GM19397 (cell line): ENCODE results near the gene SLC6A6.
"Not testable (repeated sequence)": the region's sequence is repeated elsewhere in the genome, so short reads cannot be mapped to it uniquely, and the experiment has no call there.

Experiments
- ATAC-seq: cut with Tn5 transposase; IDR thresholded peaks from one replicate; pipeline ENCODE4 v1.9.1; 2021; ENCODE audit warnings: mild to moderate bottlenecking, moderate library complexity; ENCODE audit not compliant: unreplicated experiment

Gene SLC6A6

DNA sequence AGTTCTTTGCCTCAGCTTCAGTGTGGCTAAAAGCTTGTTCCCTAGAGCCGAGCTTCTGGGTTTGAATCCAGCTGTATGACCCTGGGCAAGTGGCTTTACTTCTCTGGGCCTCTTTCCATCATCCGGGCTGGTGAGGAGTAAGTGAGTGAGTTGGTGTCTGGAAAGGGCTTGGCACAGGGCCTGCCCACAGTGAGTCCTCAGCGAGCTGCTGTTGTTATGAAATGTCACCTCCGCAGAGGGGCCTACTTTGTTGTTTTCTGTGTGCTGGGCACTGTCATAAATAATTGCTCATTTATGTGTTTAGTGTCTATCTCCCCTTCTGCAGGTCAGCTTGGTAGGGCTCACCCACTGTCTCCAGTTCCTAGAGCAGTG, 31.7 kb downstream of the SLC6A6 start:
- no peak for ATAC-seq

DNA sequence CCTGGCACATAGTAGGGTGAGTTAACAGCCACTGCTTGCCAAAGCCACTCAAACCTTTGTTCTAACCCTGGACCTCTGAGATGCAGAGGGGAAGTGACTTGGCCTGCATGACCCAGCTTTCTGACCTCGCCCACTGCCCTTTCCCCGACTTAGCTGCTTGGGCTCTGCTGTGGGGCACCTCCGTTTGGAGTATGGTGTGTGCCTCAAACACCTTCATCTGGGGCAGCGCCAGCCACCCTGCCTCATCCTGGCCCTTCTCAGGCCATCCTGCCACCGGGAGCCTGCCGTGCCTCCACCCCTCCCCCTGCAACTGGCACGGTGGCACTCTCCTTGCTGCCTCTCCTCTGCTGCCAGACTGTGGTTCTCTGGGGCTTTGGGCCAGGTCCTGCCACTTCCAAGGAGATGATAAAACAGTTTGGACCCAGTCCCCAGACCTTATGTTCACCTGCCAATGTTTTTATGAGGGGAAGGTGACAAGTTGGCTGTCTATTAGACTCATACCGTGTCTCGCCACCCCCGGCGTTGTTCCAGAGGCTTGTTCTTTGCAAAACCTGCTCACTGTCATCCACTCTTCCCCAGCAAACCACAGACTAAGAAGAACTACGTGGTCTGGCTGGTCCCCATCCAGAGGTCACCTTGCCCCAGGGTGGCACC, 32.2 kb downstream of the SLC6A6 start:
- ATAC-seq, result no peak

DNA sequence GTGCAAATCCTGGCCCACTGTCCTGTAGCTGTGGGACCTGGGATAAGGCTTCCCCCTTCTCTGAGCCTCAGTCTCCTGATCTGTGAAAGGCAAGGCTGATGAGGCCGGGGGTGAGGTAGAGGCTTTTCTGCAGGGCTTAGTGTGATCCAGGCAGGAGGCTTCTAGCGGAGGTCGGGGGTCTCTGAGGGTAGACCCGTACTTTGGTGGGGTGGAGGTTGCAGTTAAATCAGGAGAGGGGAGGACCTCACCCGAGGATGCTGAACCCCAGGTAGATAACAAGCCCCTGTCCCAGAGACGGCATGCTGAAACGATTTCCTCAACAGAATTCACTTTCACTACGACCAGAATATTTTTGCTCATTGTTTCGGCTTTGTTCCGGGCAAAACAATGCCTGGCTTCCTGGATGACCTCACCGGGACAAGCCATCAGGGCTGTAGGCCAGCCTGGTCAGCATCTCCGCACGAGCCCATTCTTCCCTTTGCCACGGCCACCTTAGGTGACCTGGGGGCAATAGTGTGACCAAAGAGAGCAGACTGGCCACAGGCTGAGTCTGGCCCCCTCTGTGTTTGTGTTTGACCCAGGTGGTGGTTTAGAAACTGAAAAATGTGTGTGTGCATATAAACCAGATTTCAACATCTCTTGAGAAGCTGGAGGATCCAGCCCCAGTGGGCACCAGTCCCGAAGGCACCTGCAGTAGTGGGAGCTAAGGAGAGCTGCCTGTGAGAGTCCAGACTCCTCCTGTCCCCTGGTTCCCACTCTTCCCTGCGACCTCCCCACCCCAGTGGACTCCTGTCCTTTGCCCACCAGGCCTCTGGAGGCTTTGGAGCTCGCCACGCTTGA, 33.0 kb downstream of the SLC6A6 start:
- no peak for ATAC-seq

DNA sequence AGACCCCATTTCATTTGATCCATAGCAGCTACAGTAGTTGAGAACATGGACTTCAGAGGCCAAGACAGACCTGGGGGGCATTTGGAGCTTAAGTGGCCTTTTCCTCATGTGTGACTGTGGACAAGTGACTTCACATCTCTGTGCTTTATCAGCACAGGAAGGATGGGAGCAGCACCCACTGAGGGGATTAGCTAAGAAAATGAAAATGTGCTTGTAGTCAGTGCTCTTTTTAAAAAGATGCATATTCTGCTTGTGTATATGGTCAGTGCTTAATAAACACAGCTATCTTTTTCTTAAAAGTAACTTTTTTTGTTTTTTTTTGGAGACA, 34.5 kb downstream of the SLC6A6 start:
- ATAC-seq, result no peak

DNA sequence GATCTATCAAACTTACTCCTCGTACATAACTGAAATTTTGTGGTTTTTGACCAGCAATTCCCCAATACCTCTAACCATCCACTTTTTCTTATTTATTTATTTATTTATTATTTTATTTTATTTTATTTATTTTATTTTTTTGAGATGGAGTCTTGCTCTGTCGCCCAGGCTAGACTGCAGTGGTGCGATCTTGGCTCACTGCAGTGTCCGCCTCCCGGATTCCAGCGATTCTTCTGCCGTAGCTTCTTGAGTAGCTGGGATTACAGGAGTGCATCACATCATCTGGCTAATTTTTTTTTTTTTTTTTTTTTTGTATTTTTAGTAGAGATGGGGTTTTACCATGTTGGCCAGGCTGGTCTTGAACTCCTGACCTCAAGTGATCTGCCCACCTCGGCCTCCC, 35.3 kb downstream of the SLC6A6 start:
- not testable (repeated sequence) for ATAC-seq

DNA sequence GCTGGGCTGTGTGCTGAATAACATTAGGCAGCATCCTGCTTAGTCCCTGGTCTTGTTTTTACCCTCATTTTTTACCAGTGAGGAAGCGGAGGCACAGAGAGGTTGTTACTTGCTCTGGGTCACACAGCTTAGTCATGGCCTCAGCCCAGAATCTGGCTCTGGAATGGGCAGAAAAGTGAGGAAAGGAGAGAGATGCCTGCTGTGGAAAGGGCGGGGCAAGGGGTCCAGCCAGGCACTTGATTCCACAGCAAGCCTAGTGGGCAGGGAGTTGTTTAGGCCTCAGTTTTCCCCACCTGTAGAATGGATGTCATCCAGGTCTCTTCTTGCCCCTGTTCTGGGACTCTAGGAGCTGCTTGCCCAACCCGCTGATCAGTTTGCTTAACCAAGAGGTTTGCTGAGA, 35.9 kb downstream of the SLC6A6 start:
- no peak for ATAC-seq

DNA sequence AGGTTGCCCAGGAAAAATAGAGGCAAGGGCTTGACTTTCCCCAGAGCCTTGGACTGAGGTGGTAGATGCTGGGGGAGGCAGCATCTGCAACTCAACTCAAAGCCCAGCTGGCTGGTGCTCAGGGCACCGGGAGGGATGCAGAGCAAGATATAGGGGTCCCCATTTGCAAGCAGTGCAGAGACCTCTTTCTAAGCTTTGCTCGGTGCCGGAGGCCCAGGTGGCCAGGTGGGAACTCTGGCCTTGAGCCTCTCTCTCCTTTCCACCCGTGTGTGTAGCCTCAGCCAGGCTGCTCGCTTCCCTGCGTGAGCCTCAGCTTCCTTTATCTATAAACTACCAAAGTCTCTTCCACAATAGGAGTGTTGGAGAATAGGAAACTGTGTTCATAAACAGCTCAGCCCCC, 36.5 kb downstream of the SLC6A6 start:
- ATAC-seq, result no peak

DNA sequence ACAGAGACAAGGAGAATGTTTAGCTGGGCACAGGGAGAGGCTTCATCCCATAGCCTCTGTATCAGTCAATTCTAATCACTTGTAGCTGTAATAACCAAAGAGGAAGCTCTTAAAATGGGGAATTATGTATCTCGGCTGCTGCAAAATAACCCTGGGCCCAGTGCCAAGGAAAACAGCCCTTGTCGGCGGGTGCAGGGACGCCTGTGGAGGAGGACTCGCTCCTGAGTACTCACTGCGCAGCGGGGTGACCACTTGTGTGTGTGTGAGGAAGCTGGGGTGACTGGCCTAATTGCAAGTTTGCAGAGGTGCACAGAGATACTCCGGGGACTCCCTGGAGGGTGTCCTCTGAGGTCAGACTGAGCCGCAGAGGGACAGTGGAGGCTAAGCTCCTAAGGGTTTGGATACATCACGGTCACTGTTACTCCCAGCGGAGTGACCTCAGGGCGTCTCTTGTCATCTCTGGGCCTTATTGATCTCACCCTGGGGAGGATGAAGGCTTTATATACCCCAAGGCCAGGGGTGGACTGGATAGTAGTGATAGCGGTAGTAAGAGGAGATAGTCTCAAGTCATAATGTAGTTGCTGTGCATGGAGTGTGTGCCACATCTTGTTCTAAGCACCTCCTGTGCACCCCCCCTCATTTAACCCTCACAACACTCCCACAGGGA, 37.2 kb downstream of the SLC6A6 start:
- no peak for ATAC-seq

DNA sequence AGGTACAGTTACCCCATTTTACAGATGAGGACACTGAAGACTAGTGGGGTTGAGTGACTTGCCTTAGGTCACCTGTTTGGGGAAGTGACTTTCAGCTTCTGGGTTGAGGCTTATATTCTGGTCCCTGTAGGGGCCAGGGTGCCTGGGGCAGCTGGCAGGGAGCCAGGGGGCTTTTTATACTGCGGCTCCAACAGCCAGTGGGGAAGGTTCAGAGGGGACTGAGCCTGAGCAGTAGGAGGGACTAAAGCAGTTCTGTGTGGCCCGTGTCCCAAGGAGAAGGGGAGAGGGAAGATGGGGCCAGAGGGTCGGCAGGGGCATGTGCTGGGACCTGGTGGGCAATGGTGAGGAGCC, 37.7 kb downstream of the SLC6A6 start:
- no peak for ATAC-seq

DNA sequence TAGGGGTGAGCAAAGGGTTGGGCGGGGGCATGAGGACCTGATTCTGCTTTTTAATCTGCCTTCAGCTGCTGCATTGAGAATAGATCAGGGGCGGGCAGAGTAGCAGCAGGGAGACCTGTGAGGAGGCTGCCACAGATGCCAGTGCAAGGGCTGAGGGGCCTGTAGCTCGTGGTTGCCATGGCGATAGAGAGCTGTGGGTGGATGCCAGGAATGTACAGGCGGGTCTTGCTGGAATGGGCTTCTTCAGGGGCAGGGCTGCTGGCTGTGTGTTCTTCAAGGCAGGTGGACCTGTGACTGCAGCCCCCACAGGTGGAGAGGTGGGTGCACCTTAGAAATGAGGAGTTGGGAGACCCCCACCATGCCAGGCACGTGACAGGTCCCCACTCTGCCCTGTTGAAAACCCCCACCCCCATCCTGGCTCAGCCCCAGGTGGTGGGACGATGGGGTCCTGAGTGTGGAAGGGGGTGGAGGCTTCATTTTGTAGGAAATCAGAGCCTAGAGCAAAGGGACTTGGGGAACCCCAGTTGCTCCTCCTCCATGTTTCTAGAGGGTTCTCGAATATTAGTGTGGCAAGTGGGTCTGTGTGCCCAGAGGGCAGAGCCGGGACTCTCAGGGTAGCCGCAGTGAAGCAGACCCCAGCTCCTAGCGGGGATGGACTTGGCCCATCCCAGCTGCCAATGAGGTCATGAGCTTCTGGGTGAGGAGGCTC, 38.3 kb downstream of the SLC6A6 start:
- no peak for ATAC-seq

DNA sequence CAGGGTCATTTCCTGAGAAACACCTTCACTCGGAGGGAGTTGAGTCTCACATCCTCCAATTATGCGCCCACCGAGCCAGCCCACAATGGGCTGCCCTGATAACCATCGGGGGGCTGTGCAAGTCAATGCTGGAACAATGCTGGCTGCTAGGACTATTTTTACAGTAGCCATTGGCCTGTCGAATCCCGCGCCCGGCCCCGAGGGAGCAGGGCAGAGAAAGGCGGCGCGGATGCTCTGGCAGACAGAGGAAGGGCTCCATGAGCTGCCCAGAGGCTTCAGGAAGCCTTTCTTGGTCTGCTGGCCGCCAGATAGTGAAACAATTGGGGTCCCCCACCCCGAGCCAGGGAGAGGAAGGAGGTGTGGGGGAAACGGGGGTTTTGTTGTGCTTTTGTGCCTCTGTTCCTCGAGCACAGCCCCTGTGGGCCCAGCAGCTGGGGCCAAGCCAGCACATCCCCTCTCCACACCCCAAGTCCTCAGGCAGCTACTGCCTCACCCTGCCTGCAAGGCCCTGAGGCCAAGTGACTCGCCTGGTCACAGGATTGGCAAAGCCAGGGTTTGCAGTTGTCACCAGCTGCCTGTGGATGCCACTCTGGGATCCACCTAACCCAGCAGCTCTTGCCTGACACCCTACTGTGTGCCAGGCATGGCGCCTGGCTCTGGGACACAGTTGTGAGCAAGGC, 39.0 kb downstream of the SLC6A6 start:
- no peak for ATAC-seq

DNA sequence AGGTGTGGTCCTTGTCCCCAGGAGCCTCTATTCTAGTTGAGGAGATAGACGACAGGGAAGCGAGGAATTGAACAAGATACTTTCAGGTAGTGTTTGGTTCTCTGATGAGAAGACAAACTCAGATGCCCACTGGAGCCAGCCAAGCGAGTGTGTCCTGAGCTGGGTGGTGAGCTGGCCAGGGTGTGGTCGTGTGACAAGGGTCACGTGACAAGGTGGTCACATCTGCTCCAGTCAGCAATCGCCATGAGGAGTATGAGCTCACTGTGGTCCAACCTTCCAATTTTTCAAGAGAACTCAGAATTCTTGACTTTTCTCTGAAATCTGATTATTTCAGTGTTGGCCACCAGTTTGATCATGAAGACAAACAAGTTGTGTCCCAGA, 39.5 kb downstream of the SLC6A6 start:
- ATAC-seq, result no peak

DNA sequence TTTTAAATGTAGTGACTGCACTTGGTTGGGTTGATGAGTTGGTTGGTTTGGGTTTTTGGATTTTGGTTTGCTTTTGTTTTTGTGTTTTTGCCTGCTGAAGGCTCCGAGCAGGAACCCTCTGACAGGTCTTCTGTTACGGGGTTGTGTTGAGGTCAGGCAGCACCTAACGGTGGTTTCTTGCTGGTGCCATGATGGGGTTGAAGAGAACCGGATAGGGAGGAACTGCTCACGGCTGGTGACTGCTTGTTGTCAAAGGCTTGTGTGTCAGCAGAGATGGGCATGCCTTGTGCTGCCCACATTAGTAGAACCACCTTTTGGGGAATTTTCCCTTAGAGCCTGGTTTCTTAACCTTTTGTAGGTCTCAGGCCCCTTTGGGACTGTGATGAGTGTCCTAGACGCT, 42.0 kb downstream of the SLC6A6 start:
- no peak for ATAC-seq

DNA sequence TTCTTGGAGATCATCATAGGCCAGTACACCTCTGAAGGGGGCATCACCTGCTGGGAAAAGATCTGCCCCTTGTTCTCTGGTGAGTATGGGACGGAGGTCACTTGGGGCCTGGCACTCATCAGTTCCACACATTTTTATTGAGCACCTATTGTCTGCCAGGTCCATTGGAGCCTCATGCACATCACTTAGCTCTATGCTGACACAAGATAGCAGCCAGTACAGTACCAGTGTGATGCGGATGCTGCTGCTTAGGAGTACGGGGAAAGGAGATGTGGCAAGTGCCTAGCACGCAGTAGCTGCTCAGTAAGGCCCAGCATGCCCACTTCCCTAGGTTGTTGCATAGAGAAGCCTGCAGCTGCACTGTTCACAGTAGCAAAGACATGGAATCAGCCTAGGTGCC, 43.4 kb downstream of the SLC6A6 start:
- no peak for ATAC-seq

DNA sequence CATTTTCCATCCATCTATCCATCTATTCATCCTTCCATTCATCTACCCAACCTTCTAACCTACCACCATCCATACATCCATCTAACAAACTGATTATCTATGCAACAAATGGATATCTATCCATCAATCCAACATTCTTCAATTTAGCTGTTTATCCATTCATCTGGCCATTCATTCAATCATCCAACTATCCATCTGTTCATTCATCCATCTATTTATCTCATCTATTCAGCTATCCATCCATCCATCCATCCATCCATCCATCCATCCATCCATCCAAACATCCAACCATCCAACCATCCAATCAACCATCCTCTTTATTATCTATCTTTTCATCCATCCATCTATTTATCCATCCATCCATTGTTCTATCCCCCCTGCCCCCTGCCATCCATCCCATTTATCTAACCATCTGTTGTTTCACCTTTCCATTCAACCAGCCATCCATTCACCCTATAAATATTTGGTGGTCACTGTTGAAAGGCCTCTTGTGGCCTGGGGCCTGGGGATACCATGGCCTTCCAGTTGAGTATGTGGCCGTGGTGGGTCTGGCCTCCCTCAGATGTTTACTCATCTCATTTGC, 44.7 kb downstream of the SLC6A6 start:
- ATAC-seq, result no peak

DNA sequence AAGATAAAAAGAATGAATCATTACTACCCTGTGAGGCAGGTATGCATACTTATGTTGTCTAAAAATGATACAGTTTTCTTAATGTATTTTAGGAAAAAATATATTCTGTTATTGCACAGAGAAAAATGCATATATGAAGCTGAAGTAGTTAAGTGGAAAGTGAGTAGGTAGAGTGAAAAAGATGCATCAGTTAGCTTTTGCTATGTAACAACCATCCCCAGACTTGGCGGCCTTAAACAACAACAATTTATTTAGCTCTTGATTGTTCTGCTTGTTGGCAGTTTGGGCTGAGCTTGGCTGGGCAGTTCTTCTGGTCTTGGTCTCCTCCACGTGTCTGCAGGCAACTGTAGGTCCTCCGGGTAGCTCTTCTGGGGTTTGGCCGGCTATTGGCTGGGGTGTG, 45.7 kb downstream of the SLC6A6 start:
- no peak for ATAC-seq

DNA sequence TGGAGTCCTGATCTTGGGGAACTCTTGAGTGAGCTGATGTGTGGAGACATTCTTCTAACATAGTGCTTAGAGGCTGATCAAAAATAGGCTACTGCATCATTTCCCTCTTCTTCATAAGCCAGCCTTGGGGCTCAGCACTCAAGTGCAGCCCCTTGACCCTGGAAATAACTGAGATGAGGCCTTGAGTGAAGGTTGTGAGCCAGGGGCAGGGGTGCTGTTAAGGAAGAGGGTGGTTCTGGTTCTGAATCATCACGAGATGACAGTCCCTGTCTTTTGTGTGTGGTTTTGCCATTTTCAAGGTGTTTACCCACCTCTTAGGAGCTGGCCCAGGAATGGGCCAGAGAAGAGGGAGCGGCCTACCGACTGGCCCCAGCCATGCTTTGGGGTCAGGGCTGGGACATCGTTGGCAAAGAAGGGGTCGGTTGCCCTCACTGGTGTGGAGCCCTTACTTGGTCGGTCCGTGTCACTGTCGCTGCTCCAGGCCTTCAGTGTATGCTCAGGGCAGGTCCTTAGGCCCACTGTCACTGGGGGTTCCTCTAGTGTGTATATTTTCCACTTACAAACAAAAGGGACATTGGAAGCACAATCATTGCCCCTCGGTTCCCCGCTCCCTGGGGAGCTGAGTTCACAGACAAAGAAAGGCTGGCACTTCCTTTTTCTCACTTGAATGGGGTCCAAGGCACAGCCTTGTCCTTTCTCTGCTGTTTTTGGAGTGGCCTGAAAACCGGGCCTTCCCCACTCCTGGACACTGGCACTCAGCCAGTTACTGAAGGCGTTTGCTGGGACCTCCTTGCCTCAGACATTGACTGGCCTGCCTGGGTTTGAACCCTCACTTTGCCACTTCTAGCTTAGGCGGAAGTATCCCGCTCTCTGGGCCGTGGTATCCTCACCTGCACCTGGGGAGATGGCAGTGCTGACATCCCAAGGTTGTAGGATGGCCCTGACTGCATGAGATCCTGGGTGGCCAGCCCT, 46.6 kb downstream of the SLC6A6 start:
- ATAC-seq, result no peak

DNA sequence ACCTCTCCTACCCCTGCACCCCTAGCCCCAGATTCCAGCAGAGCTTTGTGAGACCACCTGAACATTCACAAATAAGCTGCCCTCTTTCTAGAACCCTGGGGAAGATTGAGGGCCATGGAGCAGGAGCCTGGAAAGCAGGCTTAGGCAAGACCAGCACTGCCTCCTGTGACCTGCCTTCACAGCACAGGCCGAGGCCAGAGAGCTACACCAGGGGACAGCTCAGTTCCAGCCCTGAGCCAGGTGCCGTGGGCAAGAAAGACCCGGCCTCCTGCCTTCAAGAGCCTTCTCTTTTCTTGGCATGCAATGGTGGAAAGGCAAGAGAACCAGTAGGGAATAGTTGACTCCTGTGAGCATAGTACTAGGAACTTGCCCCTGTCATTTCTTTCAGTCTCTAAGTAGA, 48.1 kb downstream of the SLC6A6 start:
- ATAC-seq, result no peak

DNA sequence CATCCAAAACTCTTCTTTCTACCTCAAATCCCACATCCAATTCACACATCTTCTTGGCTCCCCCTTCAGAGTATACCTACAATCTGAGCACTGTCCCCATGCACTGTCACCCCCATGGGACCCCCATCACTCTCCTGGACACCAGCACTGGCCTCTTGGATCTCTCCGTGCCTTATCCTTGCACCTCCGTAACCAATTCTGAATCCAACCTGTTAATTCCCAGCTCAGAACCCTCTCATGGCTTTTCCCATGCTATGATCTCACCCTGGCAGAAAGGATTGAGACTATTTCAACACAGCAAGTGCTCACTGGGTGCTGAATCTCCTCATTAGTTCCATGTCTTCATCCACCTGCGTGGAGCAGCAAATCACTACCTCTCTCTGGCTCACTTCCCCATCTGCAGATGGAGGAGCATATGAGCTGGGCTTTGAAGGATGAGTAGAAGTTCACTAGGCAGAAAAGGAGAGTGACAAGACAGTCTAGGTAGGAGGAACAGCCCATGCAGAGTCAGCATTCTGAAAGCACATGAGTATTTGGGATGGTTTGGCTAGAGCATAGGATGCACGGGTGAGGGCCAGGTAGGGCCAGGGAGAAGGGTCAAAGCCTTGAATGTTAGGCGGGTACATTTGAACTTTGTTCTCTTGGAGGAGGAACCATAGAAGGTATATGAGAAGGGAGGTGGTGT, 48.7 kb downstream of the SLC6A6 start:
- ATAC-seq, result no peak
